ENCODE data around the gene ADGRV1. TPM values are rescaled to one million over a fixed set of nuclear protein-coding genes. Genes with fewer than 3 reads are reported as not detected.

ADGRV1 gene
- total and polyA plus RNA-seq, 9 of the 15 experiments (the other 6 are each of a cell fraction or from before 2014, with no cell fraction given) = 21.7 to 156 (median 58.2) TPM

GRCh38 chr5:90636948-90637347 lies 78.4 kb downstream of the ADGRV1 start (continued):
- TF ChIP-seq CC2D1A (IDR thresholded peaks at IDR 0.05) (no peak), RNF219 (CRISPR knock-in tag; IDR thresholded peaks at IDR 0.05) (no peak), ZFP36 (IDR thresholded peaks at IDR 0.05; ENCODE audit: low read depth, low read length, partially characterized antibody) (peak; percentile 86), MLX (CRISPR knock-in tag; conservative IDR thresholded peaks at IDR 0.05) (no peak), ZNF695 (CRISPR knock-in tag; IDR thresholded peaks at IDR 0.05) (no peak), RAD51 (IDR thresholded peaks at IDR 0.05; ENCODE audit: borderline replicate concordance, low read depth) (peak; percentile 16; the same call in 1 of the 2 replicates), ZBTB12 (CRISPR knock-in tag; IDR thresholded peaks at IDR 0.05) (no peak), HDAC2 (IDR thresholded peaks at IDR 0.05) (peak; percentile 62; the same call in 1 of the 2 replicates), CHAMP1 (IDR thresholded peaks at IDR 0.05) (no peak), SAP30 (IDR thresholded peaks at IDR 0.05; ENCODE audit: borderline replicate concordance, insufficient read depth, low read depth, low read length, poor library complexity, severe bottlenecking) (no peak), BRD9 (IDR thresholded peaks at IDR 0.05; ENCODE audit: low read depth, partially characterized antibody) (peak; percentile 50), NELFE (IDR thresholded peaks at IDR 0.05; ENCODE audit: insufficient read depth, insufficient read length) (no peak), E2F1 (CRISPR knock-in tag; IDR thresholded peaks at IDR 0.05) (no peak), FOXJ3 (CRISPR knock-in tag; IDR thresholded peaks at IDR 0.05) (no peak), MAX (CRISPR knock-in tag; IDR thresholded peaks at IDR 0.05) (no peak)
- TF ChIP-seq, protein P1, sequence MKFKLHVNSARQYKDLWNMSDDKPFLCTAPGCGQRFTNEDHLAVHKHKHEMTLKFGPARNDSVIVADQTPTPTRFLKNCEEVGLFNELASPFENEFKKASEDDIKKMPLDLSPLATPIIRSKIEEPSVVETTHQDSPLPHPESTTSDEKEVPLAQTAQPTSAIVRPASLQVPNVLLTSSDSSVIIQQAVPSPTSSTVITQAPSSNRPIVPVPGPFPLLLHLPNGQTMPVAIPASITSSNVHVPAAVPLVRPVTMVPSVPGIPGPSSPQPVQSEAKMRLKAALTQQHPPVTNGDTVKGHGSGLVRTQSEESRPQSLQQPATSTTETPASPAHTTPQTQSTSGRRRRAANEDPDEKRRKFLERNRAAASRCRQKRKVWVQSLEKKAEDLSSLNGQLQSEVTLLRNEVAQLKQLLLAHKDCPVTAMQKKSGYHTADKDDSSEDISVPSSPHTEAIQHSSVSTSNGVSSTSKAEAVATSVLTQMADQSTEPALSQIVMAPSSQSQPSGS (CRISPR knock-in tag; IDR thresholded peaks at IDR 0.05) = no peak
- TF ChIP-seq, protein P2, sequence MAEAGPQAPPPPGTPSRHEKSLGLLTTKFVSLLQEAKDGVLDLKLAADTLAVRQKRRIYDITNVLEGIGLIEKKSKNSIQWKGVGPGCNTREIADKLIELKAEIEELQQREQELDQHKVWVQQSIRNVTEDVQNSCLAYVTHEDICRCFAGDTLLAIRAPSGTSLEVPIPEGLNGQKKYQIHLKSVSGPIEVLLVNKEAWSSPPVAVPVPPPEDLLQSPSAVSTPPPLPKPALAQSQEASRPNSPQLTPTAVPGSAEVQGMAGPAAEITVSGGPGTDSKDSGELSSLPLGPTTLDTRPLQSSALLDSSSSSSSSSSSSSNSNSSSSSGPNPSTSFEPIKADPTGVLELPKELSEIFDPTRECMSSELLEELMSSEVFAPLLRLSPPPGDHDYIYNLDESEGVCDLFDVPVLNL (CRISPR knock-in tag; IDR thresholded peaks at IDR 0.05; ENCODE audit: low read depth) = no peak

Data from K562 (cell line).